ENCODE data around the gene PRDM5. TPM values are rescaled to one million over a fixed set of nuclear protein-coding genes. Genes with fewer than 3 reads are reported as not detected.

The PRDM5 gene
- total and polyA plus RNA-seq, 2 of the 13 experiments (the other 11 are each of a cell fraction or from before 2014, with no cell fraction given): not detected

GRCh38 chr4:120680647-120681228, 241.8 kb downstream of the PRDM5 start:
- ChIA-PET CTCF (ENCODE audit: low intra/inter-chr PET ratio, low total read pairs) (no interaction called here), POLR2A (no interaction called here)
- FAIRE-seq: no peak
- Histone ChIP-seq H4K20me1 (ENCODE audit: insufficient read depth, low read length) (no peaks in the 10 kb centered on the region), H3K4me1 (ENCODE audit: insufficient read depth, low read length) (no peaks in the 10 kb centered on the region), H3K4me2 (ENCODE audit: low read depth, low read length) (no peak overlapping the region), H3K27me3 (ENCODE audit: control insufficient read depth in 1 of 2, insufficient read depth in 2 of 2, low read length in 2 of 2) (no peaks in the 10 kb centered on the region), H3K27ac (ENCODE audit: extremely low read length, insufficient read depth, low read length) (no peak overlapping the region), H2AFZ (ENCODE audit: low read length) (no peak overlapping the region), H3K9ac (ENCODE audit: insufficient read depth, low read depth, low read length) (no peak overlapping the region), H3K9me3 (ENCODE audit: low read length) (no peaks in the 10 kb centered on the region), H3K36me3 (replicated peaks in 1 of 2; ENCODE audit: control insufficient read depth in 1 of 2, insufficient read depth in 2 of 2, low read length in 2 of 2) (no peaks in the 10 kb centered on the region), H3K4me3 (replicated peaks in 1 of 3; ENCODE audit: insufficient read depth in 1 of 3, low read depth in 2 of 3, low read length in 3 of 3) (no peak overlapping the region), H3K79me2 (ENCODE audit: insufficient read depth, low read length) (no peaks in the 10 kb centered on the region)
- ATAC-seq: no peak
- WGBS (ENCODE audit: low lambda C conversion rate): 2% methylated on average over 3 of the region's 3 CpGs
- BruUV-seq (replicated peaks): no TSS peak
- TF ChIP-seq ZNF205 (CRISPR knock-in tag; IDR thresholded peaks at IDR 0.05): no peak
- TF ChIP-seq, protein P1, sequence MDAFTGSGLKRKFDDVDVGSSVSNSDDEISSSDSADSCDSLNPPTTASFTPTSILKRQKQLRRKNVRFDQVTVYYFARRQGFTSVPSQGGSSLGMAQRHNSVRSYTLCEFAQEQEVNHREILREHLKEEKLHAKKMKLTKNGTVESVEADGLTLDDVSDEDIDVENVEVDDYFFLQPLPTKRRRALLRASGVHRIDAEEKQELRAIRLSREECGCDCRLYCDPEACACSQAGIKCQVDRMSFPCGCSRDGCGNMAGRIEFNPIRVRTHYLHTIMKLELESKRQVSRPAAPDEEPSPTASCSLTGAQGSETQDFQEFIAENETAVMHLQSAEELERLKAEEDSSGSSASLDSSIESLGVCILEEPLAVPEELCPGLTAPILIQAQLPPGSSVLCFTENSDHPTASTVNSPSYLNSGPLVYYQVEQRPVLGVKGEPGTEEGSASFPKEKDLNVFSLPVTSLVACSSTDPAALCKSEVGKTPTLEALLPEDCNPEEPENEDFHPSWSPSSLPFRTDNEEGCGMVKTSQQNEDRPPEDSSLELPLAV (CRISPR knock-in tag; conservative IDR thresholded peaks at IDR 0.05; ENCODE audit: low read depth): no peak
- TF ChIP-seq HCFC1 (IDR thresholded peaks at IDR 0.05; ENCODE audit: low read depth, low read length): no peak
- no peak for TF ChIP-seq YEATS2 (CRISPR knock-in tag; IDR thresholded peaks at IDR 0.05; ENCODE audit: borderline replicate concordance)
- TF ChIP-seq ZFP90 (CRISPR knock-in tag; IDR thresholded peaks at IDR 0.05; ENCODE audit: borderline replicate concordance): no peak
- TF ChIP-seq ZBTB10 (CRISPR knock-in tag; IDR thresholded peaks at IDR 0.05; ENCODE audit: borderline replicate concordance): no peak
- TF ChIP-seq HDAC2 (CRISPR knock-in tag; IDR thresholded peaks at IDR 0.05): no peak
- TF ChIP-seq HNRNPH1 (optimal IDR thresholded peaks at IDR 0.05; ENCODE audit: low read depth, low read length): no peak
- TF ChIP-seq TFDP2 (CRISPR knock-in tag; IDR thresholded peaks at IDR 0.05): no peak
- no peak for TF ChIP-seq BRD4 (CRISPR knock-in tag; IDR thresholded peaks at IDR 0.05)
- TF ChIP-seq SSRP1 (CRISPR knock-in tag; IDR thresholded peaks at IDR 0.05): no peak
- no peak for TF ChIP-seq XBP1 (CRISPR knock-in tag; IDR thresholded peaks at IDR 0.05)
- no peak for TF ChIP-seq GTF3A (CRISPR knock-in tag; conservative IDR thresholded peaks at IDR 0.05)
- TF ChIP-seq E2F1 (CRISPR knock-in tag; IDR thresholded peaks at IDR 0.05): no peak
- no peak for DNase-seq (ENCODE audit: low spot score)
- intact Hi-C loops (cut with micrococcal nuclease; ENCODE audit: unreplicated experiment): no loop called here
- in situ Hi-C loops (cut with HindIII; ENCODE audit: extremely low pct_ligation_motif_present, low pct_unique_long_range_greater_than_20kb): no loop called here
